GM04503 (cell line): ENCODE data around the gene TMTC1.
"Not testable (repeated sequence)": the region's sequence is repeated elsewhere in the genome, so short reads cannot be mapped to it uniquely, and the experiment has no call there.

Experiments
- DNase-seq: peaks from one replicate; pipeline ENCODE4 v3.0.0-alpha.2; 2012; ENCODE audit warnings: low read depth

The TMTC1 gene

DNA sequence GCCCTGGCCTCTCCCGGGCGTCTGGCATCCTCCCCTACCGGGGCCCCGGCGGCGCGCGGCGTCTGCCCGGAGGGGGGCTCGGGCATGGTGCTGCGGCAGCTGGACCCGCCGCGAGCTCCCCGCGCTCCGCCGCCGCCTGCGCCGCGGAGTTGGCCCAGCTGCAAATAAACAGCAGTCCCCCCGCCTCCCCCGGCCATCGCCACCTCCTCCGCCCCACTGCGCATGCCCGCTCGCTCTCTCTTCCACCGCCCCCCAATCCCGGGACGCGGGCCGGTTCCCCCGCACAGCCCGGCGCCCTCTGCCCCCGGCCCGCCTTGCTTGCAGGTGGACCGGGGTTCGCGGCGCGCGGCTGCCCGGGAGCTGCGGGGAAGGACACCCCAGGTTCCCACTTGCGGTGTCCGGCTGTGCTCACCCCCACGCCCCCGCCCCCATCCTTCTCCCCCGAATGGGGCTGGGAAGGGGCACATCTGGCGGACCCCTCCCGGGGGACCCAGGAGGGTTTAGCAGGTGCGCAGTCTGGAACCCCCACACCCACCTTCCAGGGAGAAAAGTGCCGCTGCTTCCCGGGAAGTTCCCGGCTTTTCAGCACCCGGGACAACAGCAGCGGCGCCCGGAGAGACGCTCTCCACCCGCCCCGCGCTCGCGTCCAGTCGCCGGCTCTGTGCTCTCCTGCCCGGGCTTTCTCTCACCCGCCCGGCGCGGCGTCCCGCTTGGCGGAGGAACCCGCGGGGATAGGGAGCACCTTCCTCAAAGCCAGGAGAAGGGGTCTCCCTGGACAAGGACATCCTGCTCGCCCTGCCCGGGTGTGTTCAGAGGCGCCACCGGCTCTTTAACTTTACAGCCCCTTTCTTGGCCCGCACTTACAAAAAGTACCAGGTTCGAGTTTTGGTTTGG lies at the start of gene TMTC1:
TSS of gene TMTC1 (minus strand) at position 170 of the 894 bp plus-strand sequence. CDS start 191 bp downstream, outside the sequence.
- DNase-seq = no peak

DNA sequence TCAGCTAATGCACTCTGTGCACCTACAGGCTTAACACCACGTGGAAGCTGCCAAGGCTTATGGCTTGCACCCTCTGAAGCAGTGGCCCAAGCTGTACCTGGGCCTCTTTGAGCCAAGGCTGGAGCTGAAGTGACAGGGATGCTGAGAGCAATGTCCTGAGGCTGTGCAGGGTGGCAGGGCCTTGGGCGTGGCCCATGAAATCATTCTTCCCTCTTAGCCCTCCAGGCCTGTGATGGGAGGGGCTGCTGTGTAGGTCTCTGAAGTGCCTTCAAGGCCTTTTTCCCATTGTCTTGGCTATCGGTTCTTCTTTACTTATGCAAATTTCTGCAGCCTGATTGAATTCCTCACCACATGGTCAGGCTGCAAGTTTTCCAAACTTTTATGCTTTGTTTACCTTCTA lies 47.4 kb upstream of the TMTC1 start:
- DNase-seq = no peak

DNA sequence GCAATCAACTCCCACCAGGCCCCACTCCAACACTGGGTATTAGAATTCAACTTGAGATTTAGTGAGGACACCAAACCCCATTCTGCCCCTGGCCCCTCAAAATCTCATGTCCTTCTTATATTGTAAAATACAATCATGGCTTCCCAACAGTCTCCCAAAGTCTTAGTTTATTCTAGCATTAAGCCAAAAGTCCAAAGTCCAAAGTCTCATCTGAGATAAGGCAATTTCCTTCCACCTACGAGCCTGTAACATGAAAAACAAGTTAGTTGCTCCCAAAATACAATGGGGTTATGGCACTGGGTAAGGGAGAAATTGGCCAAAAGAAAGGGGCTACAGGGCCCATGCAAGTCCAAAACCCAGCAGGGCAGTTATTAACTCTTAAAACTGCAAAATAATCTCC lies 46.6 kb upstream of the TMTC1 start:
- DNase-seq = no peak

DNA sequence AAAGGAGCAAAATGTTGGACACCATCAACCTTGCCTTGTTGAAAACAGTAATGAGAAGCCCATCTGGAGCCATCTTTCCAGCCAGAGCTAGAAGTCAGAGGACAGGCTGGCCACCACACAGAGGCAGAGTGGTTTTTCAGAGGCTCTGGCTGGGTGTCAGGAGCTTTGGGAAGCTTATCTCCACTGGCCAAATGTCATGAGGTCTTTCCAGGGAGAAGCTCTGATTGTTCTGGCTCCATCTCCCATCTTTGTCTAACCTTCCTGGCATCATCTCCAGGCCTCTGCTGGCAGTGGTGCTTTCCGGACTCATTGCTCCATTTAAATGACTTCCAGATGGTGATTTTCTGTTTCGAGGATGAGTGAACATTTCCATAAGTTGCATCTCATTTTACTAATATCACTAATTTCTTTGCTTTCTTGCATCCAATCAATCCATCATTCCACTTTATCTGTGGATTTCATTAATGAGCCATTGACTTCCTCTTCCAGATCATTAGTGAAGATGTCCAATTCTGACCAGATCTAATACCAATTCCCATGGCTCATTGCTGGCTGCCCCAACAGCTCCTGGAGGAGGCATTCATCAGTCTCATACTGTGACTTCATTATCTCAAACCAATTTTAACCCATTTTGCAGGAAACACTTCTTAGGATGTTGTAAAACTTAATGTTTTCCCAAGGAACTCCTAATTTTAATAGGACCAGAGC lies 35.3 kb upstream of the TMTC1 start:
- DNase-seq = no peak

DNA sequence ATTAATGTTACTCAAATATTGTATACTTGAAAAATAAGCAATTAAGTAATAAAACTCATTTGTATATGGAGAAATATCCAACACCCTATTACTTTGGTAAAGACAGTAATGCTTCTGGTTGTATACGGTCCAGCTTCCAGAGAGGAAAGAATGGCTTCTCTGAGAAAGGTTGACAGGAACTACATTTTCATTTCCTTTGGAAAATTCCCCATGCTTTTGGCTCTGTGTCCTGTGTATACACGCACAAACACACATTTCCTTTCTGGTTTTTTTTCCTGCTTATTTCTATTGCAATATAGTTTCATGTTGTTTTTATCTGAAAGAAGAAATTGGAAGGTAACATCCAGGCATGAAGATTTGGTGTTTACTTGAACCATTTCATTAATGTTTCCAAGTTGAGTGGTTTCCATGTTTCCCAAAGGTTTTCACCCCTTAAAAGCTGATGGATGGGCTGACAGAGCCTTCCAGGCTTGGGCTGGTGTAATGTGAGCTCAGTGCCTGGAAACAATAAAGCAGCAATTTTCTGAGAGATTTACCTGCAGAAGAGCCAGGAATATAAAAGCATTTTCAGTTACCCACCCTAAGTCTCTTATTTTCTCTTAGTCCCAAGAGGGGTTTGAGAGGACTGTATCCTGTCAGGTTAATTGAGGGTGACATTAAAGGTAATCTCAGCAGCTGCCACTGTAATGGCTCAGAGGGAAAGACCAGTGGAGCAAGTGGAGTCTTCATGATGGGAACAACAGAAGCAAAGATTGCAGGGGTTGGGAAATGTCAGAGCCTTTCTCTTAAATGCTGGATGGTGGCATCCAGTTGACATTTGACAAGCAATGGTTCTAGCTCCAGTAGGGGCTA lies 33.4 kb upstream of the TMTC1 start:
- no peak for DNase-seq

DNA sequence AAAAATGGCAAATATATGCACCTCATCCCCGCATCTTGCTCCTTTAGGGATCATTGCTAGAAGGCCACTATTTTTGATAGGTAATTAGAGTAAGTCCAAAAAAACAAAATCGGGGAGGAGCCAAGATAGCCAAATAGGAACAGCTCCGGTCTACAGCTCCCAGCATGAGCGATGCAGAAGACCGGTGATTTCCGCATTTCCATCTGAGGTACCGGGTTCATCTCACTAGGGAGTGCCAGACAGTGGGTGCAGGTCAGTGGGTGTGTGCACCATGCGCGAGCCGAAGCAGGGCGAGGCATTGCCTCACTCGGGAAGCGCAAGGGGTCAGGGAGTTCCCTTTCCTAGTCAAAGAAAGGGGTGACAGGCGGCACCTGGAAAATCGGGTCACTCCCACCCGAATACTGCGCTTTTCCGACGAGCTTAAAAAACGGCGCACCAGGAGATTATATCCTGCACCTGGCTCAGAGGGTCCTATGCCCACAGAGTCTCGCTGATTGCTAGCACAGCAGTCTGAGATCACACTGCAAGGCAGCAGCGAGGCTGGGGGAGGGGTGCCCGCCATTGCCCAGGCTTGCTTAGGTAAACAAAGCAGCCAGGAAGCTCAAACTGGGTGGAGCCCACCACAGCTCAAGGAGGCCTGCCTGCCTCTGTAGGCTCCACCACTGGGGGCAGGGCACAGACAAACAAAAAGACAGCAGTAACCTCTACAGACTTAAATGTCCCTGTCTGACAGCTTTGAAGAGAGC lies 26.0 kb upstream of the TMTC1 start:
- not testable (repeated sequence) for DNase-seq

DNA sequence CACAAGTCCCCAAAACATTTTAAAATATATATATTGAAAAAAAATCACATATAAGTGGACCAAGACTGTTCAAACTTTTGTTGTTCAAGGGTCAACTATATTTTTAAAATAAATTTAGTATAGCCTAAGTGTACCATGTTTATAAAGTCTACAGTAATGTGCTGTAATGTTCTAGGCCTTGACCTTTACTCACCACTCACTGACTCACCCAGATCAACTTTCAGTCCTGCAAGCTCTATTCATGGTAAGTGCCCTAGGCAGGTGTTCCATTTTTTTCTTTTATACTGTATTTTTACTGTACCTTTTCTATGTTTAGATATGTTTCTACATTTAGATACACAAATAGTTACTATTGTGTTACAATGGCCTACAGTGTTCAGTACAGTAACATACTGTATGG lies 23.4 kb upstream of the TMTC1 start:
- DNase-seq = no peak

DNA sequence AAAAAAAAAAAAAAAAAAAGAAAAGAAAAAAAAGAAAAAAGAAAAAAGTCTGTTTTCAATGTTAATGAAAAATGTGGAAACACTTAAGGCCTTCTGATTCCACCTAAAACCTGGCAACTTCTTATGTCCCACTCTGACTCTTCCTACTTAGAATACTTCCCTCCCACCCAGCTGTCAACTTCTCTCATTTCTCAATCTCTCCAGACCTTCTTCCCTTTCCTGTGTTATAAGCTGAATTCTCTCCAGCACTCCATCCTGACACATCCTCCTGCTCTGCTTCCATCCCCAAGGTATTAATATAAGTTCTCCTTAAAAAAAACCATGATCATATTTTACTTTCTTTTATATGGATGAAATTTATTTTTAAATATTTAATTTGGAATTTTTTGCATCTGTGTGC lies 20.3 kb upstream of the TMTC1 start:
- DNase-seq = no peak

DNA sequence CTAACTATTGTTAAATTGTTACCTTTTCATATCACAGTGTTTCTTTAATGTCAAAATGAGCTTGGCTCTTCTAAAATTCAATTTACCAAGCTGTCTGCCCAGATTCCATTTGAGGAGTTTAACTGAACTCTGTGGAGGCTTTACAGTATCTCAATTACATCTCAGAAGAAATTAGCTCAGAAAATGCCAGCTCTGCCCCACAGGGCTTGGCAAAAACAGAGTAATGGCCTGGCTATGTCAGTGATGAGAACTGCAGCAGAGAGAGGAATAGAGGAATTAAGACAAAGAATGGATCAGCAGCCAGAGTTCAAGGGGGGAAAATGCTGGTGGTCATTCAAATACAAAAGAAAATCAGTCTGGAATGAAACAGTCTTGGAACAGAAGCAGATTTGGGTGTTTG lies 15.8 kb upstream of the TMTC1 start:
- DNase-seq = no peak

DNA sequence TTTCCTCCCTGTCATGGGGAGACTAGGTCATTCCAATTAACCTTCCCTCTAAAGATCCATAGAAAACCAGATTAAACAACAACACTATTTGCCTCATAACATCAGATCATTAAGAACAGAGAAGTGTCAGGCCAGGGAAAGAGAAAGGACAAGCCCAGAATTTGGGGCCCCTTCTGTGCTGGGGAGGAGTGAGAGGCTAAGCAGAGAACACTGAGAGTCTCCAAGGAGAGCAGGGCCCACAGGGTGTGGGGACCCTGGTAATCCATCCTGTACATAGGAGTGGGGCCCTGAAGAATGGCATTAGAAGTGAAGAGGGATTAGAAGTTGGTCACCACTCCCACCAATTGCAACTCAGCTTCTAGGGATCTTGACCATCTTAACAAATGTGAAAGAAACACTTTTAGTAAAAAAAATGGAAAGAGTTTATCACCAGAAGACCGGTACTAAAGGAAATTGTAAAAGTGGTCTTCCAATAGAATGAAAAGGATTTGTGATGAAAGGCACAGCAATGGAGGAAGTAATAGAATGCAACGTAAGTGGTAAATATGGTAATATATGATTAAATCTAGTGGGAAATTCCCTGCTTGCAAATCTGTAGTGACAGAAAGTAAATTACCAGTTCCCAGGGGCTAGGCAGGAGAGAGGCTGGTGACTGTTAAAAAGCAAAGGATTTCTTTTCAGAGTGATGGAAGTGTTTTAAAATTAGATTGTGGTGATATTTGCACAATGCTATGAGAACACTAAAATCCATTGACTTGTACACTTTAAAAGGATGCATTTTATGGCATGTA lies 14.0 kb upstream of the TMTC1 start:
- DNase-seq = no peak

DNA sequence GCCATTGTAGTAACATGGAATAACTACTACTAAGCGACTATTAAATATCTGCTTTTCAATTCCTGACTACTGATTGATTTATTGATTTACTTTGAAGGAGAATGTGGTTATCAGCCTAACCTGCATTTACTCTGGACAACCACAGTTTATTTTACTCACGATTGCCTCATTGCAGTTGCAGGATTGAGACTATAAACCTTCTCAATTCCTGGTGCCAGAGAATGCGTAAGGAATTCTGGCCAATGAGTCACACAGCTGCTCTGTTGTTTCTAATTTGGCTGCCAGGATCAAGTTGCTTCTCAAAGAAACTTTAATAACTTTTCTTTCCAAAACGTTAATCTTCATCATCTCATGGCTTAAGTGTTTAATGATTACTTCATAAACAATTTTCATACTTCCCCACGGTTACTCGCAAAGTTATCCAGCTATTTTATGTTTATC lies 13.1 kb upstream of the TMTC1 start:
- peak; percentile 42 for DNase-seq

DNA sequence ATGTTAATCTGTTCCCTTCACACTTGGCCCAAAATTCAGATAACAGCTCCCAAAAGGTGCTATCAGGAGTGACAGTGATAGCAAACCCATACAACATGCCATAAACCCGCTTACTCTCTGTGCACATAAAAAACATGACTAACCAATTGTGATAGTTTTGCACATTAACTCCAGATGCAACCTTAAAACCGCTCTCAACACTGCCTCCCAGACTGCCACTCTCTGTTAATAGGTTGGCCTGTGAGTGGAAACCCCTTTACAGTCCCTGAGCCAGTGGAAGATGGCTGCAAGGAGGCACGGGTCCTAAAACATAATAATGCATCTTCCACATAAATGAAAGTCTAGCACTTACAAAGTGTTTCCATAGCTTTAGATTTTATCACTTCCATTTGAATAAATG lies 12.0 kb upstream of the TMTC1 start:
- DNase-seq = no peak

DNA sequence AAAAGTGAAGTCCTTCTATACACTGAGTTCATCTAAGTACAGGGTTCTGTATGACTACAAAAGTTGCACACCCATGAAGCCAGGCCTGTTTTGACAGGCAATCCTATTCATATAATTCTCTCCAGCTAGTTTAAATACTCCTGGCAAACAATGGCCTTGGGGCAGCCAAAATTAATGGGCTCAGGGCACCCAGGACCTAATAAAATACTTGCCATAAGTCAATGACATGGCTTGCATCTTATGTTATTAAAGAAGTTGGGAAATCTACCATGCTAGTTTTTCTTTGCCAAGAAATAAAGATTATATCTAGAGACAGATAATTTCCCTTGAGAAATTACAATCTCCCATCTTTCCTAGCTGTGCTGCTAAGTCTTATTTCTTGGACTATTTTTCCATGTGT lies 11.1 kb upstream of the TMTC1 start:
- no peak for DNase-seq

DNA sequence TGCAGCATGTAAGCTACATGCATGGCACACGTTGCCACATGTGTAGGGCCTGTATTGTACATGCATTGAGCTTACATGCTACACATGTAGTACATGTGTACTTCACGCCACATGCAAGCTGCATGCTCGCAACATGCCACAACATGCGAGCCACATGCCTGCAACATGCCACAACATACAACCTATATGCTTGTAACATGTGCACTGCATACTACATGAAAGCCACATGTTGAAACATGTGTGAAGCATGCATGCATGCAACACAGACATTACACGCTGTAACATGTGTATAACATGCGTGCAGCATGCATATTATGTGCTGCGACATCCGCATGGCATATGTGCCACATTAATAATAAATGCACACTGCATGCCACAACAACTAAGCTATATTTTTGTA lies 9.1 kb upstream of the TMTC1 start:
- no peak for DNase-seq

DNA sequence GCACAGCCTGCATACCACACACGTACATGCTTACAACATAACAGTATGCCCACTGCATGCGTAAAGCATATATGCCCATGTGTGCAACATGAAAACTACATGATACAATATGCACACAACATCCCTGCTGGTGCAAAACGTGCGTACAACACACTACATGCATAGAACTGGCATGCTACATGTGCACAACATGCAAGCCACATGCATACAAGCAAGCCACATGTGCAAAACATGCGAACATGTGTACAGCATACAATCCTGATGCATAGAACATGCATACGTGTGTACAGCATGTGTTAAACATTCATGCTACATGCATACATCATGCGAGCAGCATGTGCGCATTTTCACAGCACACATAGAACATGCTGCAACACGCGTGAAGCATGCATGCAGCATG lies 8.4 kb upstream of the TMTC1 start:
- DNase-seq = no peak

DNA sequence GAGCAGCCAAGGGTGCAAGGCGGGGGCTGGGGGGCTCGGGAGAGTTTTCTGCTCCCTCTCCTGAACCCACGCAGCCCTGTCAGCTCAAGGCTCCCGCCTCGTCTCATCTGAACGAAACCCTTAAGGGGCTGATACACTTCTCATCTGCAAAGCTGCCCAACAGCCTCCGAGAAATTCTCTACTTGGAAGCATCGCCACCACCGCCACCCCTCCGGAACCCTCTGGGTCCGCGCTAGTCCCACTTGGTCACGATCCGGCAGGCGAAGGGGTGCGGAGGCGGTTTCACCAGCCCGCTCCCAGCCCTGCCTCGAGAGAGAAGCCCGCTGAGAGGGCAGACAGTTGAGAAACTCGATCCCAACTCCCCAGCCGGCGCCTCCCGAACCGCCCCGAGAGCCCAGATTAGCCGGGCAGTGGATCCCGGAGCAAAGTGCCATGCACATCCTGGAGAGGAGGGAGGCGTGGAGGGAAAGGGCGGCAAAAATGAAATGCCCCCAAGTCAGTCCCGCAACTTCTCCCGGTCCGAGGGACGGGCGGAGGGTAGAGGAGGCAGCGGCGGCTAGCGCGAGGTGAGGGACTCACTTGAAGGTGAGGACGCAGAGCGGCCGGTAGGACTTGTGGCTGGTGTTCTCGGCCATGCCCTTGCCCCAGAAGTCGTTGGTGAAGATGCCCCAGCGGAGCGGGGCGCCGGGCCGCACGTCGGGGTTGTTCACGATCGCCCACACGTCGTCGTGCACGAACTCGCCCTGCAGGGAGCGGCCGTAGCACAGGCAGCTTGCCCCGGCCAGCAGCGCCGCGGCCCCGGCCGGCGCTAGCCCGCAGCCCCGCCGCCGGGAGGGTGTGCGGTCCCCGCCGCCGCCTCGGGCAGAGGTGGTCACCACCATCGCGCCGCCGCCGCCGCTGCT lies 620 bp downstream of the TMTC1 start:
- DNase-seq = no peak

DNA sequence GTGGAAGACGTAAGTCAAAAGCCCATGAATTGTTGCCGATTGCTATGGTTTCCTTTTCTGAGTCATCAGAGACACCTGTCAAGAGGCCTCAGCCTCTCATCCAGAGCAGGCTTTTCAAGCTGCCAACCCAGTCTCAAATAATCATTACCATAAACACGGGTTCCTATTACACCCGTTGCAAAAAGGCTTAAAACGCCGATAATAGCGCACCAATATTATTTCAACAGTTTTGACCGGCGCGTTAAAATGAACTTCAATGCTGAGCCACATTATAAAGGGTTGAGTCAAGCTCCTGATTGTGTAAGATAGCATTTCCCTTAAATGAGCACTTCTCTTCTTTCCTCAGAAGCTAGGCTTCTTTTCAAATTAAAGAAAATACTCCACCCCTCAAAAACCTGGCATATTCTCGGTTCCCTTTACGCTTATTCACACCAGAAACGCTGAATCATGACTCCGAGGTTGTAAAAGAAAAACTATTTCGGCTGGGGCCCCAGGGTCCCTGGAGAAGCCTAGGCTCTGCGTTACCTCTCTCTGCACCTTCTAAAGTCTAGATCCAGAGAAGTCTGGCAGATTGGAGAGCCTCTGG lies 1.4 kb downstream of the TMTC1 start:
- no peak for DNase-seq

DNA sequence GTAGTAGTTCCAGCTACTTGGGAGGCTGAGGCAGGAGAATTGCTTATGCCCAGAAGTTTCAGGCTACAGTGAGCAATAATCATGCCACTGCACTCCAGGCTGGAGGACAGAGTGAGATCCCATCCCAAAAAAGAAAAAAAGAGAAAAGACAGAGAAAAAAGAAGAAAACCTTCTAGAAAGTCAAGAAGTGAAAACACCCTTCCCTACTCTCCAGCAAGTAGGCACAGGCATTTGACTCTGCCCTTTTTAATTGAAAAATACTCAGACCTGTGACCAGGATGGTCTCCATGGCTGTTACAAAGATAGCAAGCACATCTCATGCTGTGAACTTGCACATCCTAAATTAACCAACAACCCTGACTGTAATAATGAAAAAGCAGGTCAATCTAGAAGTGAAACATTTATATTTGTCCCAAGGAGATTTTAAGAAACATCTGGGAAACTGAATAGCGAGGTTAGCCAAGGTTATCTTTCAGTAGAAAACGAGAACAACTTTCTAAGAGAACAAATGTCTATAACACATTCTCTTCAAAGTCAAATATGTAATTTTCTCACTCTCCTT lies 2.0 kb downstream of the TMTC1 start:
- no peak for DNase-seq

DNA sequence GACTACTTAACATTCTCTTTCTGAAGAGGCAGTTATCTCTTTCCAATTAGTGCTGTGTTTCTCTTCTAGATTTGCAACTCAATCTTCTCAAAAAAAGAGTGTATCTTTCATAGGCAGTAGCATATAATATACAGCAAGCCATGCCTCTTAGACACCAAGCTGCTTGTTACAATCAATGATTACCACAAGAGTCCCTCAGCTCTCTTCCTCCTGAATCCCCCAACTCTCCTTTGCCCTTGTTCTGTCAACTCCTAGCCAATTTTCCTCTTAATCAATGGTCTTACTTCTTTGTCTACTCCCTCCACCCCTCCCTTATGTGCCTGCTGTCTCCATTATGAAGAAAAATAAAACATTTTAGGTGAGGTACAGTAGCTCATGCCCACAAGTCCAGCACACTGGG lies 2.6 kb downstream of the TMTC1 start:
- no peak for DNase-seq
